ENCODE measurements around the gene DRD2.

DRD2 gene

DNA sequence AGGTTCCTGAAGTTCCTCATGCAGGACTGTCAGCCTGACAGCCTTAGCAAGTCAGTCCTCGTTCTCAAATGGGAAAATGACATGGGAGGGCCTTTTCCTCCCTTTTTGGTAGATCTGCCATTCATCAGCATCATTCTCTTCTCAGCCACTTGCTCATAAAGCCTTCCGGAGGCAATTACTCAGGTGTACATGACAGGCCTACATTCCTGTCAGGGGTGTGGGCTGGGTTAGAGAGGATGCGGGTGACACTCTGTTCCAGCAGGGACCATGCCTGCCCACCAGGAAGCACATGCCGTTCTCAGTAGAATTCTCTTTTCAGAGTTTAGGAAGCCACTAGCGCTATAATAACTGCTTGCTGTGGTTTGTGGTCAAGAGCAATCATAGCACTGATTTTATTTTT, 111.8 kb downstream of the DRD2 start:
- H3K9me3 ChIP-seq (ENCODE audit: control insufficient read depth, low read length), result no peaks in the 10 kb centered on the region
- H3K27ac ChIP-seq, result no peak overlapping the region
- H3K9ac ChIP-seq, result no peak overlapping the region
- no peak overlapping the region for H2AFZ ChIP-seq
- TF ChIP-seq CTCF (IDR thresholded peaks at IDR 0.05), result no peak
- H3K4me1 ChIP-seq, result no peaks in the 10 kb centered on the region
- no peak overlapping the region for H3K4me2 ChIP-seq (ENCODE audit: low read length)
- no peaks in the 10 kb centered on the region for H3K27me3 ChIP-seq (ENCODE audit: control insufficient read depth, insufficient read depth, low read length)
- H3K36me3 ChIP-seq (ENCODE audit: control insufficient read depth, insufficient read depth, low read length), result no peaks in the 10 kb centered on the region
- no peaks in the 10 kb centered on the region for H3K79me2 ChIP-seq
- no peak overlapping the region for H3K4me3 ChIP-seq (ENCODE audit: low read depth, low read length)
